Endothelial cell of umbilical vein (primary cell): ENCODE results near the gene PRDM16. TPM values are rescaled to one million over a fixed set of nuclear protein-coding genes. Genes with fewer than 3 reads are reported as not detected.

Experiments used
- BruUV-seq: library from RNA; stranded (reverse); fragments of 400-500 nt; replicated peaks from 2 replicates; lab custom pipeline; 2021; lab: Mats Ljungman, UMichigan
- CTCF ChIA-PET: fragments of 300-600, 350-600 bp; sonication (Branson Sonifier 250); formaldehyde crosslinking; loops from one replicate; lab custom pipeline; 2021; ENCODE audit warnings: antibody characterized with exemption, inconsistent platforms; lab: Charles Lee
- POLR2A ChIA-PET: fragments of 300-600, 350-600 bp; sonication (Branson Sonifier 250); formaldehyde crosslinking; loops from one replicate; lab custom pipeline; 2021; ENCODE audit warnings: antibody characterized with exemption, inconsistent platforms; lab: Charles Lee
- DNase-seq: peaks from one replicate; pipeline ENCODE4 v3.0.0-alpha.2; 2011; ENCODE audit warnings: low read depth, low spot score
- FAIRE-seq: peaks from 2 replicates; lab custom pipeline; 2011; peaks lifted over from hg19 to GRCh38; lab: Jason Lieb, UNC
- H2AFZ ChIP-seq: 2 replicates; pipeline ENCODE4 v1.6.0; 2012; ENCODE audit warnings: low read depth, low read length, control low read depth, inconsistent platforms
- H3K27ac ChIP-seq: 2 replicates; pipeline ENCODE4 v1.5.1; 2011; ENCODE audit warnings: low read depth, mild to moderate bottlenecking, control low read depth, low read length, moderate library complexity; ENCODE audit not compliant: insufficient read depth
- H3K27me3 ChIP-seq, 2 experiments: 2 replicates each; pipeline versions ENCODE4 v1.6.0 to v1.6.1; 2011; ENCODE audit warnings: low read length in 2 of 2, mixed read lengths in 1 of 2; ENCODE audit not compliant: control insufficient read depth in 2 of 2, insufficient read depth in 2 of 2
- H3K36me3 ChIP-seq, 2 experiments: 2 replicates in 1 of 2; 3 replicates in 1 of 2; pipeline ENCODE4 v1.5.1; 2011; ENCODE audit warnings: low read length in 2 of 2, mild to moderate bottlenecking in 1 of 2, moderate library complexity in 1 of 2; ENCODE audit not compliant: control insufficient read depth in 2 of 2, insufficient read depth in 2 of 2; ENCODE audit errors: extremely low read depth in 1 of 2
- H3K4me1 ChIP-seq: 3 replicates; pipeline ENCODE4 v1.5.1; 2011; ENCODE audit warnings: mild to moderate bottlenecking, low read length; ENCODE audit not compliant: control insufficient read depth, insufficient read depth; ENCODE audit errors: extremely low read depth
- H3K4me2 ChIP-seq: 2 replicates; pipeline ENCODE4 v1.6.1; 2011; ENCODE audit warnings: low read length, control low read depth, mixed read lengths; ENCODE audit not compliant: insufficient read depth
- H3K4me3 ChIP-seq, 3 experiments: fragments of 200-600 bp in 1 of 3; sonication (generic), shearing (Covaris generic) in 1 of 3; replicated peaks in 1 of 3; 2 replicates each; pipeline ENCODE4 v1.5.1; 2011 to 2016; ENCODE audit warnings: control low read depth in 3 of 3, low read length in 3 of 3, mild to moderate bottlenecking in 2 of 3, inconsistent platforms in 1 of 3, low read depth in 1 of 3, moderate library complexity in 1 of 3; ENCODE audit not compliant: insufficient read depth in 1 of 3
- H3K79me2 ChIP-seq: 2 replicates; pipeline ENCODE4 v1.6.0; 2012; ENCODE audit warnings: low read length, inconsistent platforms; ENCODE audit not compliant: control insufficient read depth, insufficient read depth
- H3K9ac ChIP-seq: replicated peaks from 2 replicates; pipeline ENCODE3; 2011; ENCODE audit warnings: low read length, control low read depth; ENCODE audit not compliant: insufficient read depth; ENCODE audit errors: extremely low read depth
- H3K9me1 ChIP-seq: replicated peaks from 3 replicates; pipeline ENCODE4 v1.6.0; 2011; ENCODE audit warnings: mild to moderate bottlenecking, low read length; ENCODE audit not compliant: control insufficient read depth, insufficient read depth; ENCODE audit errors: extremely low read depth
- H3K9me3 ChIP-seq: replicated peaks from 2 replicates; pipeline ENCODE4 v1.5.1; 2012; ENCODE audit warnings: low read length, inconsistent platforms; ENCODE audit not compliant: control insufficient read depth, insufficient read depth
- H4K20me1 ChIP-seq: replicated peaks from 2 replicates; pipeline ENCODE3; 2011; ENCODE audit warnings: mild to moderate bottlenecking, low read length; ENCODE audit not compliant: control insufficient read depth, insufficient read depth; ENCODE audit errors: extremely low read depth
- CTCF ChIP-seq, 2 donors: IDR thresholded peaks; 1 replicate in 1 of 2; 2 replicates in 1 of 2; pipeline ENCODE4 v1.5.1; 2011; ENCODE audit warnings: low read length in 2 of 2, mild to moderate bottlenecking in 2 of 2, moderate library complexity in 2 of 2, control low read depth in 1 of 2, inconsistent platforms in 1 of 2, low read depth in 1 of 2; ENCODE audit not compliant: insufficient read depth in 1 of 2; ENCODE audit errors: extremely low read depth in 1 of 2
- EZH2 ChIP-seq: IDR thresholded peaks from 2 replicates; pipeline ENCODE4 v1.6.1; 2012; ENCODE audit warnings: borderline replicate concordance, low read depth, mild to moderate bottlenecking, moderate library complexity, low read length, inconsistent platforms; ENCODE audit not compliant: severe bottlenecking
- FOS ChIP-seq: IDR thresholded peaks from 2 replicates; pipeline ENCODE4 v1.6.1; 2011; ENCODE audit warnings: mild to moderate bottlenecking, low read length, moderate library complexity, borderline replicate concordance; ENCODE audit not compliant: insufficient read depth
- GATA2 ChIP-seq: IDR thresholded peaks from 2 replicates; pipeline ENCODE4 v1.7.0; 2011; ENCODE audit warnings: low read depth, mild to moderate bottlenecking, moderate library complexity, mixed read lengths, low read length; ENCODE audit not compliant: insufficient read length, insufficient read depth
- JUN ChIP-seq: IDR thresholded peaks from 2 replicates; pipeline ENCODE4 v1.6.1; 2011; ENCODE audit warnings: borderline replicate concordance, low read depth; ENCODE audit not compliant: insufficient read length, insufficient read depth
- MAX ChIP-seq: IDR thresholded peaks from 2 replicates; pipeline ENCODE4 v1.6.1; 2011; ENCODE audit not compliant: insufficient read depth, insufficient read length
- MYC ChIP-seq: IDR thresholded peaks from one replicate; pipeline ENCODE4 v1.6.1; 2011; ENCODE audit warnings: mild to moderate bottlenecking, low read depth, low read length
- POLR2A ChIP-seq: IDR thresholded peaks from 2 replicates; pipeline ENCODE4 v1.6.1; 2012; ENCODE audit warnings: low read depth, mild to moderate bottlenecking, control low read depth, low read length
- POLR2AphosphoS5 ChIP-seq: IDR thresholded peaks from 2 replicates; pipeline ENCODE4 v1.6.1; 2012; ENCODE audit warnings: low read depth, mild to moderate bottlenecking, control low read depth, low read length, moderate library complexity; ENCODE audit not compliant: insufficient read depth
- dilution Hi-C: fragments of 300-500 bp; cut with MboI; formaldehyde crosslinking; loops from one replicate; pipeline ENCODE4 v1.15.0; 2019; ENCODE audit warnings: low sequenced_read_pairs; ENCODE audit not compliant: extremely low pct_ligation_motif_present
- intact Hi-C: fragments of 100-400 bp; cut with micrococcal nuclease; formaldehyde crosslinking; loops from one replicate; pipeline ENCODE4 v1.10.0; 2022
- polyA plus RNA-seq, 4 experiments: library from polyadenylated mRNA; depleted of rRNA in 3 of 4; stranded (reverse) in 3 of 4; unstranded in 1 of 4; fragments of >200 nt; gene quantifications; 2 replicates each; pipeline versions ENCODE4 v1.2.1 to v1.2.3, GENCODE V29; 2011 to 2012; ENCODE audit warnings: missing spikeins in 1 of 4
- total RNA-seq: library from RNA; stranded (reverse); gene quantifications from 2 replicates; pipeline ENCODE4 v1.2.3, GENCODE V29; 2021

The PRDM16 gene
- total and polyA plus RNA-seq, 2 donors (not counting 3 experiments of a cell fraction or from before 2014, with no cell fraction given): not detected

GRCh38 chr1:3292051-3292722 lies 223.2 kb downstream of the PRDM16 start:
- dilution Hi-C loops: no loop called here
- intact Hi-C loops: no loop called here
- POLR2A ChIA-PET: no interaction called here

More at GRCh38 chr1:3292051-3292722, 223.2 kb downstream of the PRDM16 start:
- Histone ChIP-seq H2AFZ (no peak overlapping the region), H3K36me3 (no peaks in the 10 kb centered on the region), H3K4me2 (no peak overlapping the region), H3K9me1 (no peaks in the 10 kb centered on the region), H3K27me3 (no peaks in the 10 kb centered on the region), H3K27ac (no peak overlapping the region), H3K4me3 (no peak overlapping the region), H3K4me1 (no peaks in the 10 kb centered on the region), H4K20me1 (no peaks in the 10 kb centered on the region), H3K9me3 (no peaks in the 10 kb centered on the region), H3K9ac (no peak overlapping the region), H3K79me2 (no peaks in the 10 kb centered on the region)
- CTCF ChIA-PET: no interaction called here
- TF ChIP-seq FOS (no peak), CTCF (IDR thresholded peaks at IDR 0.05; ENCODE audit: extremely low read depth in 1 of 2, insufficient read depth in 1 of 2, low read depth in 1 of 2, low read length in 2 of 2) (no peak), POLR2AphosphoS5 (no peak), JUN (no peak), POLR2A (no peak), MYC (no peak), EZH2 (no peak), GATA2 (no peak), MAX (no peak)
- DNase-seq (no peak), FAIRE-seq (no peak)
- no TSS peak for BruUV-seq
